ENCODE data around the gene CACNG7.

Gene CACNG7

GRCh38 chr19:53879140-53880081 lies 29.7 kb upstream of the CACNG7 start:
- peak; percentile 80 to 87 for DNase-seq

GRCh38 chr19:53880711-53881481 lies 28.2 kb upstream of the CACNG7 start:
- DNase-seq = no peak

GRCh38 chr19:53881482-53882390 lies 27.3 kb upstream of the CACNG7 start, which contains the start of gene PRKCG:
Gene PRKCG (plus strand): TSS chr19:53882197. CDS start chr19:53882495, 298 bp downstream.
- DNase-seq = peak; percentile 50 to 57

GRCh38 chr19:53882391-53883050 lies 26.6 kb upstream of the CACNG7 start:
- DNase-seq = no peak

GRCh38 chr19:53883231-53883661 lies 25.8 kb upstream of the CACNG7 start:
- DNase-seq = no peak

- DNase-seq = no peak
Measured at GRCh38 chr19:53883741-53884140, 25.3 kb upstream of the CACNG7 start.

- DNase-seq = no peak
Measured at GRCh38 chr19:53884256-53884655, 24.8 kb upstream of the CACNG7 start.

GRCh38 chr19:53885036-53885435 lies 24.0 kb upstream of the CACNG7 start:
- DNase-seq = no peak

- DNase-seq = no peak
Measured at GRCh38 chr19:53892301-53892980, 16.6 kb upstream of the CACNG7 start.

GRCh38 chr19:53892981-53893325 lies 16.1 kb upstream of the CACNG7 start:
- DNase-seq = no peak

- DNase-seq = no peak
Measured at GRCh38 chr19:53894707-53895106, 14.4 kb upstream of the CACNG7 start.

GRCh38 chr19:53896682-53897081 lies 12.4 kb upstream of the CACNG7 start:
- no peak for DNase-seq

GRCh38 chr19:53897459-53897858 lies 11.6 kb upstream of the CACNG7 start:
- no peak for DNase-seq

GRCh38 chr19:53898166-53898565 lies 10.9 kb upstream of the CACNG7 start:
- DNase-seq = no peak

- DNase-seq = peak in 1 of 2 donors; percentile 24
Measured at GRCh38 chr19:53898636-53899341, 10.3 kb upstream of the CACNG7 start.

- no peak for DNase-seq
Measured at GRCh38 chr19:53900191-53900860, 8.8 kb upstream of the CACNG7 start.

GRCh38 chr19:53903055-53903680 lies 5.9 kb upstream of the CACNG7 start:
- DNase-seq = peak in 1 of 2 donors; percentile 42

- DNase-seq = no peak
Measured at GRCh38 chr19:53904909-53905308, 4.2 kb upstream of the CACNG7 start.

GRCh38 chr19:53905787-53906186 lies 3.3 kb upstream of the CACNG7 start:
- no peak for DNase-seq
